Osteoblast (primary cell): ENCODE data around the gene ABCF2. TPM values are rescaled to one million over a fixed set of nuclear protein-coding genes. Genes with fewer than 3 reads are reported as not detected.
A peak's percentile ranks its signal among the peaks of the same experiment; 100 is the strongest.

Source experiments
- DNase-seq: peaks from one replicate; pipeline ENCODE4 v3.0.0; 2011; ENCODE audit warnings: low spot score, mixed read lengths; ENCODE audit not compliant: insufficient read length; ENCODE audit errors: missing footprints
- H2AFZ ChIP-seq: 2 replicates; pipeline ENCODE4 v1.6.0; 2011; ENCODE audit warnings: mild to moderate bottlenecking, low read length
- H3K27ac ChIP-seq: 2 replicates; pipeline ENCODE4 v1.5.1; 2011; ENCODE audit warnings: mild to moderate bottlenecking, low read depth, low read length, moderate library complexity
- H3K27me3 ChIP-seq: 2 replicates; pipeline ENCODE4 v1.6.0; 2012; ENCODE audit warnings: mild to moderate bottlenecking, control low read depth, inconsistent platforms, low read length, moderate library complexity; ENCODE audit not compliant: insufficient read depth
- H3K36me3 ChIP-seq: 2 replicates; pipeline ENCODE4 v1.5.1; 2011; ENCODE audit warnings: mild to moderate bottlenecking, low read length, control low read depth, moderate library complexity; ENCODE audit not compliant: insufficient read depth
- H3K4me1 ChIP-seq: 2 replicates; pipeline ENCODE4 v1.5.1; 2011; ENCODE audit warnings: mild to moderate bottlenecking, low read length, control low read depth, moderate library complexity; ENCODE audit not compliant: insufficient read depth
- H3K4me2 ChIP-seq: 2 replicates; pipeline ENCODE4 v1.6.0; 2011; ENCODE audit warnings: mild to moderate bottlenecking, low read length; ENCODE audit not compliant: insufficient read depth
- H3K4me3 ChIP-seq: fragments of 200-600 bp; sonication (generic); 3 replicates; pipeline ENCODE4 v1.5.1; 2012; ENCODE audit warnings: mild to moderate bottlenecking, low read length, inconsistent platforms; ENCODE audit not compliant: insufficient read depth
- H3K79me2 ChIP-seq: 2 replicates; pipeline ENCODE4 v1.6.0; 2012; ENCODE audit warnings: mild to moderate bottlenecking, low read length, control low read depth, inconsistent platforms; ENCODE audit not compliant: insufficient read depth
- H3K9me3 ChIP-seq: 2 replicates; pipeline ENCODE4 v1.5.1; 2011; ENCODE audit warnings: low read depth, low read length, control low read depth
- H4K20me1 ChIP-seq: 2 replicates; pipeline ENCODE4 v1.6.0; 2012; ENCODE audit warnings: mild to moderate bottlenecking, low read length, control low read depth; ENCODE audit not compliant: insufficient read depth
- total RNA-seq: library from RNA; depleted of rRNA; stranded (reverse); fragments of >200 nt; gene quantifications from 2 replicates; pipeline ENCODE4 v1.2.3, GENCODE V29; 2012
- TF ChIP-seq, protein P1 (sequence below): IDR thresholded peaks from 2 replicates; pipeline ENCODE4 v1.5.1; 2011; ENCODE audit warnings: mild to moderate bottlenecking, low read depth, low read length, moderate library complexity; ENCODE audit errors: extremely low read depth

The ABCF2 gene
- total RNA-seq, 1 donor = 65.9 TPM

- Histone ChIP-seq H3K27ac (no peak overlapping the region), H4K20me1 (peaks cover 41% of the 10 kb centered on the region), H3K27me3 (no peaks in the 10 kb centered on the region), H3K4me3 (no peak overlapping the region), H2AFZ (no peak overlapping the region), H3K4me2 (peak overlapping the region; percentile 67), H3K4me1 (peaks cover 35% of the 10 kb centered on the region), H3K79me2 (peaks cover 23% of the 10 kb centered on the region), H3K9me3 (no peaks in the 10 kb centered on the region), H3K36me3 (peaks cover 37% of the 10 kb centered on the region)
- TF ChIP-seq, protein P1, sequence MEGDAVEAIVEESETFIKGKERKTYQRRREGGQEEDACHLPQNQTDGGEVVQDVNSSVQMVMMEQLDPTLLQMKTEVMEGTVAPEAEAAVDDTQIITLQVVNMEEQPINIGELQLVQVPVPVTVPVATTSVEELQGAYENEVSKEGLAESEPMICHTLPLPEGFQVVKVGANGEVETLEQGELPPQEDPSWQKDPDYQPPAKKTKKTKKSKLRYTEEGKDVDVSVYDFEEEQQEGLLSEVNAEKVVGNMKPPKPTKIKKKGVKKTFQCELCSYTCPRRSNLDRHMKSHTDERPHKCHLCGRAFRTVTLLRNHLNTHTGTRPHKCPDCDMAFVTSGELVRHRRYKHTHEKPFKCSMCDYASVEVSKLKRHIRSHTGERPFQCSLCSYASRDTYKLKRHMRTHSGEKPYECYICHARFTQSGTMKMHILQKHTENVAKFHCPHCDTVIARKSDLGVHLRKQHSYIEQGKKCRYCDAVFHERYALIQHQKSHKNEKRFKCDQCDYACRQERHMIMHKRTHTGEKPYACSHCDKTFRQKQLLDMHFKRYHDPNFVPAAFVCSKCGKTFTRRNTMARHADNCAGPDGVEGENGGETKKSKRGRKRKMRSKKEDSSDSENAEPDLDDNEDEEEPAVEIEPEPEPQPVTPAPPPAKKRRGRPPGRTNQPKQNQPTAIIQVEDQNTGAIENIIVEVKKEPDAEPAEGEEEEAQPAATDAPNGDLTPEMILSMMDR = peak; percentile 96
- peak; percentile 98 for DNase-seq
These were observed 17.3 kb upstream of the ABCF2 start for GRCh38 chr7:151244196-151244840.

GRCh38 chr7:151243408-151244195 is 16.6 kb upstream of the ABCF2 start:
- no peaks in the 10 kb centered on the region for H3K9me3 ChIP-seq
- H3K27me3 ChIP-seq = no peaks in the 10 kb centered on the region
- H4K20me1 ChIP-seq = peaks cover 48% of the 10 kb centered on the region
- H3K4me2 ChIP-seq = no peak overlapping the region
- peak; percentile 86 for DNase-seq
- peaks cover 30% of the 10 kb centered on the region for H3K79me2 ChIP-seq
- no peak overlapping the region for H2AFZ ChIP-seq
- peaks cover 33% of the 10 kb centered on the region for H3K4me1 ChIP-seq
- no peak overlapping the region for H3K27ac ChIP-seq
- H3K4me3 ChIP-seq = no peak overlapping the region
- peaks cover 44% of the 10 kb centered on the region for H3K36me3 ChIP-seq
- TF ChIP-seq, protein P1 = no peak

DNA sequence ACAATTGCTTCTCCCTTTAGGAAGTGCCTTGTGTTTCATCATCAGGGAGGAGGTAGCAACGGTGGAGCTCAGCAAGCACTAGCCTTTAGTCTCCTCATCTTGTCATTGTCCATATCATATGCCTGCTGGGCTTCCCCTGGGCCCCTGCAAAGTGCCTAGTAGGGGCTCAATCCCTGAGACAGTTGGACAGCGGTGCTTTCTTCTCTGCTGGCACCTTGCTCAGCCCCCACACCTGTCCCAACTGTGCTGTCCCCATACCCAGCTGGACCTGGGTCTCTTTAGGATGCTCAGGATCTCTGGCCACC is 16.0 kb upstream of the ABCF2 start:
- Histone ChIP-seq H3K36me3 (peaks cover 48% of the 10 kb centered on the region), H3K79me2 (peaks cover 32% of the 10 kb centered on the region), H3K27me3 (no peaks in the 10 kb centered on the region), H3K4me3 (no peak overlapping the region), H3K27ac (no peak overlapping the region), H3K4me1 (peaks cover 33% of the 10 kb centered on the region), H3K9me3 (no peaks in the 10 kb centered on the region), H2AFZ (no peak overlapping the region), H4K20me1 (peaks cover 52% of the 10 kb centered on the region), H3K4me2 (no peak overlapping the region)
- TF ChIP-seq, protein P1 = no peak
- DNase-seq = peak; percentile 87
